ENCODE results near the gene TRIM59. TPM values are rescaled to one million over a fixed set of nuclear protein-coding genes. Genes with fewer than 3 reads are reported as not detected.

Gene TRIM59
- total and polyA plus RNA-seq, 10 donors = 3.3 to 21.4 (median 11.9) TPM

DNA sequence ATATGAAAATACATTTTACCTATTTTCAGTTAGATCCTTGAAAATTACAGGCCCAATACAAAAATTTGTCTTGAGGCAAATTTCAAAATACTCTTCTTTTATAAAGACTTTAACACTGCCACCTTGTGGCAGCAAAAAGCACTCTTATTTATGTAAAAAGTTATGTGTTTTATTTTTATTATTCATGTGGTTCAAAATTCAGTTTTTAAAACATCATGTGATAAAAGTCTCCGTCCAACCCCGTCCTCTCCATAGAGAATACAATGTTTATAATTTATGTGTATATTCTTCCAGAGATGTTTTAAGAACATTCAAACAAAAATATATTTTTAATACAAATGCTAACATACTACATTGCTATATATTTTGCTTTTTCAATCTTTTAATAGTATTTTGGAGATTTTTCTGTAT lies 36.9 kb upstream of the TRIM59 start:
- intact Hi-C loops (cut with DNase I; ENCODE audit: low total_unique reads) = no loop called here
- H3K4me1 ChIP-seq = peaks cover 0 to 13% (median 8%) of the 10 kb centered on the region in 6 donors
- H3K27me3 ChIP-seq (replicated peaks in 1 of 7) = no peaks in the 10 kb centered on the region
- WGBS, 5 donors = 5 to 9% (median 7%) methylated on average over 2 of the region's 2 CpGs
- peak overlapping the region in 3 of 8 donors; percentile 13 to 51 (median 33) for H3K4me3 ChIP-seq
- TF ChIP-seq, protein P1, sequence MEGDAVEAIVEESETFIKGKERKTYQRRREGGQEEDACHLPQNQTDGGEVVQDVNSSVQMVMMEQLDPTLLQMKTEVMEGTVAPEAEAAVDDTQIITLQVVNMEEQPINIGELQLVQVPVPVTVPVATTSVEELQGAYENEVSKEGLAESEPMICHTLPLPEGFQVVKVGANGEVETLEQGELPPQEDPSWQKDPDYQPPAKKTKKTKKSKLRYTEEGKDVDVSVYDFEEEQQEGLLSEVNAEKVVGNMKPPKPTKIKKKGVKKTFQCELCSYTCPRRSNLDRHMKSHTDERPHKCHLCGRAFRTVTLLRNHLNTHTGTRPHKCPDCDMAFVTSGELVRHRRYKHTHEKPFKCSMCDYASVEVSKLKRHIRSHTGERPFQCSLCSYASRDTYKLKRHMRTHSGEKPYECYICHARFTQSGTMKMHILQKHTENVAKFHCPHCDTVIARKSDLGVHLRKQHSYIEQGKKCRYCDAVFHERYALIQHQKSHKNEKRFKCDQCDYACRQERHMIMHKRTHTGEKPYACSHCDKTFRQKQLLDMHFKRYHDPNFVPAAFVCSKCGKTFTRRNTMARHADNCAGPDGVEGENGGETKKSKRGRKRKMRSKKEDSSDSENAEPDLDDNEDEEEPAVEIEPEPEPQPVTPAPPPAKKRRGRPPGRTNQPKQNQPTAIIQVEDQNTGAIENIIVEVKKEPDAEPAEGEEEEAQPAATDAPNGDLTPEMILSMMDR (IDR thresholded peaks at IDR 0.05 in 8 of 11, conservative IDR thresholded peaks at IDR 0.05 in 3 of 11) = peak in 9 of 11 experiments; percentile 35 to 66 (median 51)
- no peak for TF ChIP-seq POLR2AphosphoS5 (IDR thresholded peaks at IDR 0.05)
- no peak for DNase-seq
- H3K27ac ChIP-seq = no peak overlapping the region
- no peaks in the 10 kb centered on the region for H3K9me3 ChIP-seq
- H3K36me3 ChIP-seq = no peaks in the 10 kb centered on the region

DNA sequence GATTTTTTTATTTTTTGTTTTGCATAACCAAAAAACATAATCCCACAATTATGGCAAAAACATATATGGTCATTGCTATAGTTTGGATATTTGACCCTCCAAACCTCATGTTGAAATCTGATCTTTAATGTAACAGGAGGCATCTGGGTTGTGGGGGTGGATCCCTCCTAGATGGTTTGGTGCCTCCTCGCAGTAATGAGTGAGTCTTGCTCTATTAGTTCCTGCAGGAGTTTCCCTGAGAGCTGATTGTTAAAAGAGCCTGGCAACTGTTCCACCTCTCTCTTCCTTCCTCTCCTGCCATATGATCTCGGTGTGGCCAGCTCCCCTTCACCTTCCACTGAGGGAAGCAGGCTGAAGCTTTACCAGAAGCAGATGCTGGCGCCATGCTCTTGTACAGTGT lies 33.2 kb upstream of the TRIM59 start:
- no peaks in the 10 kb centered on the region for H3K36me3 ChIP-seq
- no peaks in the 10 kb centered on the region for H3K9me3 ChIP-seq
- peaks cover 0 to 15% (median 8%) of the 10 kb centered on the region in 6 donors for H3K4me1 ChIP-seq
- WGBS, 5 donors = 60 to 74% (median 63%) methylated on average over 3 of the region's 3 CpGs
- intact Hi-C loops (cut with DNase I; ENCODE audit: low total_unique reads) = no loop called here
- peak overlapping the region in 2 of 8 donors; percentile 55 to 68 for H3K27ac ChIP-seq
- no peak overlapping the region for H3K4me3 ChIP-seq
- DNase-seq = no peak
- no peaks in the 10 kb centered on the region for H3K27me3 ChIP-seq (replicated peaks in 1 of 7)
- TF ChIP-seq, protein P1 (IDR thresholded peaks at IDR 0.05 in 8 of 11, conservative IDR thresholded peaks at IDR 0.05 in 3 of 11) = no peak
- TF ChIP-seq POLR2A (IDR thresholded peaks at IDR 0.05) (no peak), POLR2AphosphoS5 (IDR thresholded peaks at IDR 0.05) (no peak)

DNA sequence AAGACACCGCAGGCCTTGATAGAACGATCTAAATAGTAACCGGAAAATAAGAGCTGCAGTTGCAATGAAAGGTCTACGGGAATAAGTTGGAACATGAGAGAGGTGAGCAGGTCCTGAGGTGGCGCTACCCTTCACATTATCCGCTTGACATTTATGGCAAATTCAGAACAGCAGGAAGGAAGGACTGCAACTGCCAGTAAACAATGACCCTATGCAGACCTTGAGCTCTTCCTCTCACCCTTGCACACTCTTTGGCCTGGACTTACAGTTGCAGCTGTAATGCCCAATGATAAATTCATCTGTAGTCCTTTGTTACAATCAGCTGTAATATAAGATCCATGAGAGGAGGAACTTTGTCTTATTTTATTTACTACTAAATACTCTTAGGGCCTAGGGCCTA lies 32.3 kb upstream of the TRIM59 start:
- H3K4me3 ChIP-seq = no peak overlapping the region
- H3K9me3 ChIP-seq = no peaks in the 10 kb centered on the region
- 65 to 89% (median 83%) methylated on average over 6 of the region's 6 CpGs for WGBS, 5 donors
- no peaks in the 10 kb centered on the region for H3K36me3 ChIP-seq
- TF ChIP-seq POLR2AphosphoS5 (IDR thresholded peaks at IDR 0.05) (peak in 1 of 3 donors; percentile 71), POLR2A (IDR thresholded peaks at IDR 0.05) (no peak)
- TF ChIP-seq, protein P1 (IDR thresholded peaks at IDR 0.05 in 8 of 11, conservative IDR thresholded peaks at IDR 0.05 in 3 of 11) = no peak
- H3K4me1 ChIP-seq = peaks cover 0 to 15% (median 8%) of the 10 kb centered on the region in 6 donors
- H3K27ac ChIP-seq = peak overlapping the region in 6 of 8 donors; percentile 1 to 68 (median 54)
- intact Hi-C loops (cut with DNase I; ENCODE audit: low total_unique reads) = no loop called here
- H3K27me3 ChIP-seq (replicated peaks in 1 of 7) = no peaks in the 10 kb centered on the region
- no peak for DNase-seq

DNA sequence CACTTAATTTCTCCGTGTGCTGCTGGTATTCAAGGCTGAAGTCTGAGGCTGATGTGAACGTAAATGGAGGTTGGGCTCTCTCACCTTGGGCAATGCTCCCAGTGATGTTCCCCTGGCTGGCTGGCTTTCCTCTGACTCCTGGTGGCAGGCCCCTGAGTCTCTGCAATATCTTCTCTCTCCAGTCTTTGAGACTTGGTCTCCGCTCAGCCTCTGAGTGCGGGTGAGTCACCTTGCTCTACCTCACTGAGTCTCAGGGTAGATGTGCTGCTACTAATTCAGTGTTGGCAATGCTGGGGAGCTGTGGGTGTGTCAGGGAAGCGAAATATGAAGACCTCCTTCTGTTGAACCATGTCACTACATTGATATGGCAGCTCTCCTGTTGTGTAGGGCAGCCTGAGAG lies 31.3 kb upstream of the TRIM59 start:
- 81 to 91% (median 89%) methylated on average over 5 of the region's 5 CpGs for WGBS, 5 donors

More for the DNA sequence above, 31.3 kb upstream of the TRIM59 start:
- DNase-seq = no peak
- TF ChIP-seq, protein P1 (IDR thresholded peaks at IDR 0.05 in 8 of 11, conservative IDR thresholded peaks at IDR 0.05 in 3 of 11) = no peak
- no peak for TF ChIP-seq POLR2A (IDR thresholded peaks at IDR 0.05)
- TF ChIP-seq POLR2AphosphoS5 (IDR thresholded peaks at IDR 0.05) = no peak
- Histone ChIP-seq H3K9me3 (no peaks in the 10 kb centered on the region), H3K4me3 (no peak overlapping the region), H3K27ac (peak overlapping the region in 6 of 8 donors; percentile 1 to 68 (median 50)), H3K4me1 (peaks cover 0 to 11% (median 2%) of the 10 kb centered on the region in 6 donors), H3K27me3 (replicated peaks in 1 of 7) (no peaks in the 10 kb centered on the region), H3K36me3 (no peaks in the 10 kb centered on the region)
- intact Hi-C loops (cut with DNase I; ENCODE audit: low total_unique reads) = no loop called here
